GM18873 (cell line): ENCODE data around the gene LSP1.
"Not testable (repeated sequence)": the region's sequence is repeated elsewhere in the genome, so short reads cannot be mapped to it uniquely, and the experiment has no call there.

Source experiments
- ATAC-seq: cut with Tn5 transposase; IDR thresholded peaks from one replicate; pipeline ENCODE4 v1.9.1; 2021; ENCODE audit warnings: mild to moderate bottlenecking, moderate library complexity, moderate number of reproducible peaks; ENCODE audit not compliant: unreplicated experiment, low FRiP score

Gene LSP1

DNA sequence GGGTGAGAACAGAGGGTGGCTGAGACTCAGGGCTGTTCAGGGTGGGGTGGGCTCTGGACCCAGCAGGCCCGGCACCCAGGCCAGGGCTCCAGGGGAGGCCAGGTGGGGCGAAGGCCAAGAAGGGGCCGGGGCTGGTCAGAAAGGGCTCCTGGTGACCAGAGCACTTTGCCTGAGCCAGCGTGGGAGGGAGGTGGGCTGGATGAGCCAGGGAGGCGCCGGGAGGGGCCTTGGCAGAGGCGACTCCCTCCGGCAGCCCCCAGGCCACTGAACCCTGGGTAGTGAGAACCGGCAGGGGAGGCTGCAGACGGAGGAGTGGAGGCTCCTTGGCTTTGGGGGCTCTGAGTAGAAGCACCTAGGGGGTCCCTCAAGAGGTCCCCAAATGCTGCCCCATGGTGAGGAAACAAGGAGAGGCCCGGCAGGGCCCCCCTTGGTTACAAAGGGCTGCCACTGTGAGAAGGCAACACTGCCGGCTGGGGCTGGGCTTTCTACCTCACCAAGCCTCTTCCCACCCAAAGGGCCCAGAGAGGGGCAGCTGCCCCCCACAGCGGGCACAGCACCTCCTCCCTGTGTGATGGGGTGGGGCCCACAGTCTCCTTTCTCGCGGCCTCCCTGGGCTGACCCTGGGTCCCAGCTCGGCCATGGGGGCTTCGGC lies 21.7 kb downstream of the LSP1 start:
- ATAC-seq: not testable (repeated sequence)

DNA sequence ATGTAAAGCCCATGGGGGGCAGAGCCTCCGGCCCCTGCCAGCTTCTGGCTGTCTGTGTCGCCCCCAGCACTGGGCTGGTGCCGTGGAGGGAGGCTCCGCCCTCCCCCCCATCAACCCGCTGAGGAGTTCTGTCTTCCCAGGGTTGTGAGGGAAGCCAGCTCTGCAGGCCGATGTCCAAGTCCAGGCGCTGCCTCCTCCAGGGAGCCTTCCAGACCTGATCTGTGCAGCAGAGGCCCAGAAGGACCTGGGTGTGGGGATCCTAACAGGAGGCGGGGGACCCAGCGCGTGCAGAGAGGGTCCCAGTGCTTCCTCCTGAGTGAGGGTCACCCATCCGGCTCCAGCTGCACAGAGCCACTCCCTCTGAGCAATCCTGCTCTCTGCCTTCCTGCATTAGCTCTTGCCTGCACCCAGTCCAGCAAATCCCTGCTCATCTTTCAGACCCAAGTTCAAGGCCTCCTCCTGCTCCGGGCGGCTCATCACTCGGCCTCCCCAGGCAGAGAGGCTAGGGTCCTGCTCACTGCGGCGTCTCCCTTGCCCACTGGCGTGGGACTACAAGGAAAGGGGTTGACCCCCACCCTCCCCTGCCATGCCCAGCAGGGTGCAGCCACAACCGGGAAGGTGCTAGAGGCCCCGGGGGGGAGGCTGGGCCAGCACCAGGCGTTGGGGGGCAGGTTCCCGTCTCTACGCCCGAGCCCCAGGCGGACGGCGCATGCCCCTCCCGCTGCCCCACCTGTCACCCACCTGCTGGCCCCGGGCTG lies 22.4 kb downstream of the LSP1 start:
- ATAC-seq: no peak

GRCh38 chr11:1875851-1876301 lies 23.0 kb downstream of the LSP1 start:
- not testable (repeated sequence) for ATAC-seq

DNA sequence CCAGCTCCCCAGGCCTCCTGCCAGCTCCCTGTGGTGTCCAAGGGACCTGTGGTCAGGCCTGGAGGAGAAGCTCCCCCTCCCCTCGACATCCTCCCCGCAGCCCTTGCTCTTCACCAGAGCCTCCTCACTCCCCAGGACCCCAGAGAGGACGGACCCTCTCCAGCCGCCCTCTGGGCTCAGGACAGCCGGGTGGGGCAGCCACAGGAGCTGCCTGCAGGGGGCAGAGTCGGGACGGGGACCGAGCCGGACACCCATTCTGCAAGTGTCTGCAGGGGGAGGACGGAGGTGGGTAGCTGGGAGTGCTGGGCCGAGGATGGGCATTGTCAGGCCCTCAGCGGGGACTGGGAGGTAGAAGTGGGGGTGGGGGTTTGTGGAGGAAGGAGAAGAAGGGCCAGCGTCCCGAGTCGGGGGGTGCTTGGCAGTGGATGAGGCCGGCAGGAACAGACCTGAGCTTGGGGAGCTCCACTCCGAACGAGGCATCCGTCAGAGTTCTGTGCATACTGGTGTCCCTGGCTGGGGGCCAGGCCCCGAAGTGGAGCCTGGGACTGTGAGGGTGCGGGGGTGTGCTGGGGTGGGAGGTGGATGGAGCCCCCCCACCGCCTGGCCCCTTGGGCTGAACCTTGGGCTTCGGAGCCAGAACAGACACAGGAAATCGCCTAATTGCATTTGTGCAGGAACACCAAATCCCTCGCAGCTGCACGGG lies 23.6 kb downstream of the LSP1 start:
- ATAC-seq: no peak

- no peak for ATAC-seq
These were observed 24.6 kb downstream of the LSP1 start for GRCh38 chr11:1877211-1878136.

DNA sequence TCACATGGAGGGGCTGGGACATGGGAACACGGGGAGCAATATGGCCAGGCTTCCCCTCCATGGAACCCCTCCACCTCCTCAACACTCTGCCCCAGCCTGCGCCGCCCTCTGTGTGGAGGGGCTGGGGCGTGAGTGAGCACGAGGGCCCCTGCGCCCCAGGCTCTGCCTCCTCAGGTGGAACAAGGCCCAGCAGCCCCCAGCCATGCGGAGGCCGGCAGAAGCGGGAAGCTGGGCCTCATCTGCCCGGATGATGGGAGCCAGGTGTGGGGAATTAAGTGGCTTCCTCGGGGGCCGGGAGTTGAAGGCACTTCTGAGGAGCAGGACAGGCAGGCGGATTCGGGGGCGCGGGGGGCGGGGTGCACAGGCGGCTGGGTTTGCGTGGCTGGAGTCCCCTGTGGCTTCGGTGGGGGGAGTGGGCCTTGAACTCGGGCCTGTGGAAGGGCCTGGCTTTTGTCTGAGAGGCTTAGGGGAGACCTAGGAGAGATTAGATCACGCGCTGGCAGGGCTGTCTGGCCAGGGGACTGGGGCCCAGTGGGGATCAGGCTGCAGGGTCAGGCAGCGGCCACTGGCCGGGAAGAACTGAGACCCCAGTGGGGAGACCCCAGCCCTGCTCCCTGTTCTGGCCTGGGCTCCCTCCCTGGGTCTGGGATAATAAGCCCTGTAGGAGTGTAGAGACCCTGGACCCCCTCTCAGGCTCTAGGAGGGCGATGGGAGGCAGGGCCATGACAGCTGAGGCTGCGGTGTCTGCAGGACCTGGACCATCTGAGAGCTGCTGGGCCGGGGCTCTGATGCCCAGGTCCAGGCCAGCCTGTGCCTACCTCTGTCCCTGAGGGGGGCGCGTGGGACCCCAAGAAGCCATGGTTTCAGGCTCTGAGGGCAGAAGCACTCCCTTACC lies 25.5 kb downstream of the LSP1 start:
- no peak for ATAC-seq

DNA sequence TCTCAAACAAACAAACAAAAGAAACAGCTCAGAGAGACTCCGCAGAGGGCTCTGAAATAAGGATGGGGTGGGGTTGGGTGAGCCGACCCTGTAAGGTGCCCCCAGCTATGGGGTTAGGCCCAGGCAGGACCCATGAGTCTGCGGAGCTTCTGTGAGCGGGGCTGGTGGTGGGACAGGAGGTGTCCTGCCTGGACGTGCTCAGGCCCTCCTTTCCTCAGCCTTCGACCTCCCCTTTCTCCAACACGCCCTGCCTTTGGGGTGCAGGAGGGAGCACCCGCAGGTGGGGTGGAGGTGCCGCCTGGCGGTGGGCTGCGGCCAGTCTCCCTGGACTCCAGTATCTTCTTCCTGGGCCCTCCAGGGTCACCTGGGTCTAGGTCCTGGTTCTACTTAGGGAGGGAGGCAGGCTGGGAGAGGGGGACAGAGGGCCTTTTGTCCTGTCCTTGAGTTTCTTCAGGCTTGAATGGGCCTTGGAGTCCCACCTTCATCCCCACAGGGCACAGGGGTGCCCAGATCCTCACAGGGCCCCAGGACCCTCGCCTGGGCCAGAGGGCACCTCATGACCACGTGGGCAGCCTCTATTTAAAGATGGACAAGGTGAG lies 26.6 kb downstream of the LSP1 start:
- ATAC-seq: no peak

- ATAC-seq: no peak
These were observed 27.2 kb downstream of the LSP1 start for GRCh38 chr11:1879941-1880720.

DNA sequence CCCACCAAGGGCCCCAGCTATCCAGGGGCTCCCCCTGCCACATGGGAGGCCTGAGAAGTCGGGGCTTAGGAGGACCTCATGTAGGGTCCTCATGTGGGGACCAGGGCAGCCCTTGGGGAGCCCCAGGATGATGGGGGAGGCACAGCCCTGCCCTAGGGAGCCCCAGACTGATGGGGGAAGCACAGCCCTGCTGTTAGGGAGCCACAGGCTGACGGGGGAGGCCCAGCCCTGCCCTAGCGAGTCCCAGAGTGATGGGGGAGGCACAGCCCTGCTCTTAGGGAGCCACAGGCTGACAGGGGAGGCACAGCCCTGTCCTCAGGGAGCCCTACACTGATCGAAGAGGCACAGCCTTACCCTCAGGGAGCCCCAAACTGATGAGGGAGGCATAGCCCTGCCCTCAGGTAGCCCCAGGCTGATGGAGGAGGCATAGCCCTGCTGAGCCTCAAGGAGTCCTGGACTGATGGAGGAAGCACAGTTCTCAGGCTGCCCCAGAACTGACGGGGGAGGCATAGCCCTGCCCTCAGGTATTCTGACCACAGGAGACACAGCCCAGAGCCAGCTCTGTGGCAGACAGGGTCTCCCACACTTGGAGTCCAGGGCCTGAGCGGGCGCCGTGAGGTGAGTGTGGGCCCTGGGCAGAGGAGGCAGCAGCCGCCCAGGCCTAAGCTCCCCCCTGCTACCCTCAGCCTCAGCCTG lies 28.0 kb downstream of the LSP1 start:
- no peak for ATAC-seq

GRCh38 chr11:1881442-1882264 lies 28.8 kb downstream of the LSP1 start:
- ATAC-seq: no peak

- ATAC-seq: no peak
These were observed 29.7 kb downstream of the LSP1 start for GRCh38 chr11:1882265-1883238.

DNA sequence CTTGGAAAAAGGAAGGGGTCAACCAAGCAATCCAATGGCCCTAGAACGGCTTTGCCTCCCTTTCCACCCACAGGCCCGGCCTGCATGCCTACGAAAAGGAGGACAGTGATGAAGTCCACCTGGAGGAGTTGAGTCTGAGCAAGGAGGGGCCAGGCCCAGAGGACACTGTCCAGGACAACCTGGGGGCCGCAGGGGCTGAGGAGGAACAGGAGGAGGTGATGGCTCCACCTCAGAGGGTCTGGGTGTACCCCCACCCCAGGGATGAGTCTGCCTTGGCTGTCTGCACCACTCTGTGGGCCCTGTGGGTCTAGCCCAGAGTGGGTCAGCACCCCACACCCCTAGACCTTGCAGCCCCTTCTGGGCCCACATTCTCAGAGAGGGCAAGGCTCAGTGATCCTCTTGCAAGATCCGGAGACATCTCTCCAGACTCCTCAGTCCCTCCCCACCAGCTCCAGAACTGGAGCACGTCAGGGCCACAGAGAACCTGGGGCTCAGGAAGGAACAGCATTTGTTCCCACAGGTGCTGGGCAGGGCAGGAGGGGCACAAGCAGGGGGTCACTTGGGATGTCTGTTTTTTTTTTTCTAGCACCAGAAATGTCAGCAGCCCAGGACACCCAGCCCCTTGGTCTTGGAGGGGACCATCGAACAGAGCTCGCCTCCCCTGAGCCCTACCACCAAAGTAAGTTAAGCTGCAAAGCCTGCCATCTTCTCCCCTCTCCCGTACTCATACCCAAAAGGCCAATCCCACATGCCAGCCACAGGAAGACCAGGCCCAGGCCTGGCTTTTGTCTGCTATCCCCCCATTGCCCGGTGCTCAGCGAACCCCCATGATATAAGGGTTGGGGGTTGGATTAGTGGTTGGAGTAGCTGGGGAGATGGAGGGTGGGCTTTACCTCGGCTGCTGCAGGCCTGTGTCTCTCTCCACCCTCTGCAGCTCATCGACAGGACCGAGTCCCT lies 30.7 kb downstream of the LSP1 start:
- no peak for ATAC-seq

DNA sequence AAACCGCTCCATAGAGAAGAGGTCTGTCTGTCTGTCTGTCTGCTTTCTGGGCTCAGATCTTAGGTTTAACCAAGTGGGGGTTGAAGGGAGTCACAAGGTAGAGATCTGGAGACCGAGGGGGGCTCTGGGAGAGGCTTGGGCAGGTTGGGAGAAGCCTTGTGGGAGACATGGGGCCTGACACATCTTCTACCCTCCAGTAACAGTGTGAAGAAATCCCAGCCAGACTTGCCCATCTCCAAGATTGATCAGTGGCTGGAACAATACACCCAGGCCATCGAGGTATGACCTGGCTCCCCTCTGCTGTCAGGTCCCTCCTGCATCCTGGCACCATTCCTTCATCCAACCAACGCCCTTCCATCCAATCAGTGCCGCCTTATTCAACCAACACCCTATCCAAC lies 31.4 kb downstream of the LSP1 start:
- ATAC-seq: no peak

DNA sequence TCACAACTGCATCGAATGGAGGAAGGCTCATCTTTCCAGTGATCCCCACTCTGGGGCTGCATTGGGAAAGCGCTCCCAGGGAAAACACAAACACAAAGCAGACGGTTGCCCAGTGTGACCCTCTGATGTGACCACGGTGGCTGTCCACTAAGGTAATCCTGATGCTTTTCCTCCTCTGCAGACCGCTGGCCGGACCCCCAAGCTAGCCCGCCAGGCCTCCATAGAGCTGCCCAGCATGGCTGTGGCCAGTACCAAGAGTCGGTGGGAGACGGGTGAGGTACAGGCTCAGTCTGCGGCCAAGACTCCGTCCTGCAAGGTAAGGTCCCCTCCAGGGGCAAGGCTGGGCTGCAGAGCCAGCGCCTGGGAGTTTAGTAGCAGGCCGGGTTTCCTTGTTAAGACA lies 33.7 kb downstream of the LSP1 start:
- ATAC-seq: not testable (repeated sequence)
